GM18526 (cell line): ENCODE measurements around the gene SPOCK1.

Experiments
- POLR2A ChIP-seq: IDR thresholded peaks from 3 replicates; pipeline ENCODE4 v1.6.1; 2011; ENCODE audit not compliant: insufficient read length; ENCODE audit errors: extremely low read depth

SPOCK1 gene

GRCh38 chr5:137320056-137321045, 178.8 kb downstream of the SPOCK1 start:
- no peak for TF ChIP-seq POLR2A

GRCh38 chr5:137318027-137318426, 181.1 kb downstream of the SPOCK1 start:
- TF ChIP-seq POLR2A = no peak

- TF ChIP-seq POLR2A = no peak
Measured at GRCh38 chr5:137316346-137316736, 182.8 kb downstream of the SPOCK1 start.

- TF ChIP-seq POLR2A = no peak
Measured at GRCh38 chr5:137315534-137316345, 183.4 kb downstream of the SPOCK1 start.

- TF ChIP-seq POLR2A = no peak
Measured at GRCh38 chr5:137315109-137315508, 184.0 kb downstream of the SPOCK1 start.

- TF ChIP-seq POLR2A = no peak
Measured at GRCh38 chr5:137313526-137314175, 185.5 kb downstream of the SPOCK1 start.

- TF ChIP-seq POLR2A = no peak
Measured at GRCh38 chr5:137312011-137312410, 187.1 kb downstream of the SPOCK1 start.

- no peak for TF ChIP-seq POLR2A
Measured at GRCh38 chr5:137310051-137310730, 188.9 kb downstream of the SPOCK1 start.

GRCh38 chr5:137309290-137309689, 189.8 kb downstream of the SPOCK1 start:
- TF ChIP-seq POLR2A = no peak

- no peak for TF ChIP-seq POLR2A
Measured at GRCh38 chr5:137308311-137308710, 190.8 kb downstream of the SPOCK1 start.

GRCh38 chr5:137306903-137307302, 192.2 kb downstream of the SPOCK1 start:
- TF ChIP-seq POLR2A = no peak

- no peak for TF ChIP-seq POLR2A
Measured at GRCh38 chr5:137305971-137306602, 193.0 kb downstream of the SPOCK1 start.

GRCh38 chr5:137304226-137304874, 194.8 kb downstream of the SPOCK1 start:
- no peak for TF ChIP-seq POLR2A

GRCh38 chr5:137303509-137303908, 195.6 kb downstream of the SPOCK1 start:
- no peak for TF ChIP-seq POLR2A
